Measurements from ENCODE around the gene RFX8. TPM values are rescaled to one million over a fixed set of nuclear protein-coding genes. Genes with fewer than 3 reads are reported as not detected.

Gene RFX8
- total and polyA plus RNA-seq, 9 of the 15 experiments (the other 6 are each of a cell fraction or from before 2014, with no cell fraction given), result not detected

DNA sequence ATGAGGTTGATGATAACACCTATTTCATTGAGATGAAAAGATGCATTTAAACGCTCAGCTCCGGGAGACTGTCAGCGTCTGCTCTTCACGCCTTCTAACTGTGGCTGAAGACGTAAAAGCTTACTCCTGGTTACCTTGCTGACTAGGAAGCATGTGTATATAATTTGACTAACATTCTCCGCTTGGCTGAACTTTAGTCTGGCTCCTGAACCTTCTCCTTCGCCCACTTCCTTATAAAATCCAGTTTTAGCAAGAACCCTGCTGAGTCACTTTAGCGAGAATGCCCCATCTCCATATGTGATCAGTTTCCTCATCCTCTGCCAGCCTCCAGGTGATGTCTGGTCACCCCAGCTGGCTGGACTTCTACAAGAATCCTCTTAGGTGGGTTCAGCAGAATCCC lies 74.9 kb downstream of the RFX8 start:
- no TSS peak for BruUV-seq (replicated peaks)
- Histone ChIP-seq H2AFZ (ENCODE audit: low read depth, low read length) (no peak overlapping the region), H3K36me3 (ENCODE audit: control insufficient read depth, insufficient read depth, low read length) (no peaks in the 10 kb centered on the region), H3K27ac (ENCODE audit: extremely low read depth, low read depth, low read length) (no peak overlapping the region), H3K4me1 (replicated peaks in 1 of 2; ENCODE audit: control insufficient read depth in 2 of 2, insufficient read depth in 2 of 2, low read length in 2 of 2) (no peaks in the 10 kb centered on the region), H3K27me3 (ENCODE audit: control insufficient read depth in 2 of 2, insufficient read depth in 2 of 2, low read length in 2 of 2) (peaks cover 34 to 59% of the 10 kb centered on the region in 2 experiments), H3K4me2 (ENCODE audit: insufficient read depth, low read length) (no peak overlapping the region), H3K9me1 (ENCODE audit: control insufficient read depth, insufficient read depth, low read length) (no peaks in the 10 kb centered on the region), H3K79me2 (ENCODE audit: control insufficient read depth, insufficient read depth, low read length) (no peaks in the 10 kb centered on the region), H4K20me1 (replicated peaks; ENCODE audit: control insufficient read depth, insufficient read depth, low read length) (peaks cover 7% of the 10 kb centered on the region; the same call in 1 of the 2 replicates), H3K9me3 (replicated peaks; ENCODE audit: control insufficient read depth, insufficient read depth, low read depth, low read length) (no peaks in the 10 kb centered on the region), H3K4me3 (no peak overlapping the region), H3K9ac (ENCODE audit: insufficient read depth in 1 of 2, low read depth in 2 of 2, low read length in 2 of 2) (no peak overlapping the region)
- in situ Hi-C loops (cut with MboI) (no loop called here), intact Hi-C loops (cut with micrococcal nuclease) (loop anchor here (10.0 kb wide), 1 partner anchor 365 kb away; no protein-coding TSS in a partner anchor)
- FAIRE-seq (no peak), DNase-seq (ENCODE audit: extremely low read depth in 1 of 4, low spot score in 3 of 4) (no peak), ATAC-seq (no peak)
- ChIA-PET POLR2A (no interaction called here), CTCF (ENCODE audit: low intra/inter-chr PET ratio) (no interaction called here)
- TF ChIP-seq MBD2 (IDR thresholded peaks at IDR 0.05; ENCODE audit: borderline replicate concordance, low read depth), result no peak
- TF ChIP-seq, protein P1, sequence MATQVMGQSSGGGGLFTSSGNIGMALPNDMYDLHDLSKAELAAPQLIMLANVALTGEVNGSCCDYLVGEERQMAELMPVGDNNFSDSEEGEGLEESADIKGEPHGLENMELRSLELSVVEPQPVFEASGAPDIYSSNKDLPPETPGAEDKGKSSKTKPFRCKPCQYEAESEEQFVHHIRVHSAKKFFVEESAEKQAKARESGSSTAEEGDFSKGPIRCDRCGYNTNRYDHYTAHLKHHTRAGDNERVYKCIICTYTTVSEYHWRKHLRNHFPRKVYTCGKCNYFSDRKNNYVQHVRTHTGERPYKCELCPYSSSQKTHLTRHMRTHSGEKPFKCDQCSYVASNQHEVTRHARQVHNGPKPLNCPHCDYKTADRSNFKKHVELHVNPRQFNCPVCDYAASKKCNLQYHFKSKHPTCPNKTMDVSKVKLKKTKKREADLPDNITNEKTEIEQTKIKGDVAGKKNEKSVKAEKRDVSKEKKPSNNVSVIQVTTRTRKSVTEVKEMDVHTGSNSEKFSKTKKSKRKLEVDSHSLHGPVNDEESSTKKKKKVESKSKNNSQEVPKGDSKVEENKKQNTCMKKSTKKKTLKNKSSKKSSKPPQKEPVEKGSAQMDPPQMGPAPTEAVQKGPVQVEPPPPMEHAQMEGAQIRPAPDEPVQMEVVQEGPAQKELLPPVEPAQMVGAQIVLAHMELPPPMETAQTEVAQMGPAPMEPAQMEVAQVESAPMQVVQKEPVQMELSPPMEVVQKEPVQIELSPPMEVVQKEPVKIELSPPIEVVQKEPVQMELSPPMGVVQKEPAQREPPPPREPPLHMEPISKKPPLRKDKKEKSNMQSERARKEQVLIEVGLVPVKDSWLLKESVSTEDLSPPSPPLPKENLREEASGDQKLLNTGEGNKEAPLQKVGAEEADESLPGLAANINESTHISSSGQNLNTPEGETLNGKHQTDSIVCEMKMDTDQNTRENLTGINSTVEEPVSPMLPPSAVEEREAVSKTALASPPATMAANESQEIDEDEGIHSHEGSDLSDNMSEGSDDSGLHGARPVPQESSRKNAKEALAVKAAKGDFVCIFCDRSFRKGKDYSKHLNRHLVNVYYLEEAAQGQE (IDR thresholded peaks at IDR 0.05; ENCODE audit: borderline replicate concordance), result 0 out of 2 replicates have a peak, but pooled peaks have one; percentile 20
- TF ChIP-seq, protein P1 (CRISPR knock-in tag; IDR thresholded peaks at IDR 0.05; ENCODE audit: low read depth), result no peak
- WGBS (ENCODE audit: insufficient coverage, low coverage, missing lambda C conversion rate), result under 1% methylated on average over 8 of the region's 8 CpGs

Measured in K562 (cell line).